GM12891 (cell line): ENCODE data around the gene GAMT.

Experiments used
- POLR2A ChIP-seq: IDR thresholded peaks from 2 replicates; pipeline ENCODE4 v1.6.1; 2011; ENCODE audit warnings: low read depth, low read length, control low read depth
- POLR2AphosphoS5 ChIP-seq: IDR thresholded peaks from 2 replicates; pipeline ENCODE4 v1.6.1; 2011; ENCODE audit warnings: low read depth, low read length, control low read depth
- POU2F2 ChIP-seq: IDR thresholded peaks from 2 replicates; pipeline ENCODE4 v1.6.1; 2011; ENCODE audit warnings: low read depth, mild to moderate bottlenecking, control low read depth, low read length, moderate library complexity

DNA sequence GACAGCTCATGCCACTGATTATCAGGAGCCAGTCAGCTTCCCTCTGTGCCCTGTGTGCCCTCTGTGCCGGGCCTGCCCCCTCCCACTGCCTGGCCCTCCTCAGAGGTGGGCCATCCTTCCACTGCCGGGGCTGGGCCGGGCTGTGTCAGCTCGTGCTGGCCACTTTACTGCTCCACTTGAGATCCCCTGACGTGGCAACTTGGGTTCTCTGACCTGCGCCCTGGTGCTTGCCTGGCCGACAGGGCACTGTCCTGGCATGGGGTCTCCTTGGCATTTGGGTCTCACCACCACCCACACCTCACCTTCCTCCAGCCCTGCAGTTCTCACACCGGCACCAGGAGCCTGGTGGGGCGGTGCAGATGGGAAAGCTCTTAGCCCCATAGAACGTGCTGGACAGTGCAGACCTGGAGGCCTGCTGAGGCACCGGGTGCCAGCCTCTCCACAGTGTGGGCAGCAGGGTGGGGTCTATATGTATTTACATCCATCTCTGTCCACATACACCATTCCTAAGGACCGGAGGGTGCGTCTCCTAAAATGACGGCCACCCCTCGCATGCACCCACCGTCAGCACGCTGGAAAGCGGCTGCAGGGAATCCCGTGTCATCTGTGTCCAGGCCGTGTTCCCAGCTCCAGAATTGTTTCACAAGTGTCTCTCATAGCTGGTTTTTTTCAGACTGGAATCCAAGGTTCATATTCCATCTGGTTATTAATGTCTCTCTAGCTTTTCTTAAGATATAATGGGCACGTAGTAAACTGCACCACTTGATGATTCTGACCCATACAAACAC is 17.8 kb upstream of the GAMT start:
- TF ChIP-seq POLR2AphosphoS5 = no peak
- TF ChIP-seq POLR2A = no peak
- TF ChIP-seq POU2F2 = no peak
